HG02981 (cell line): ENCODE measurements around the gene GLCE.

Source experiments
- ATAC-seq: cut with Tn5 transposase; IDR thresholded peaks from one replicate; pipeline ENCODE4 v1.9.1; 2021; ENCODE audit warnings: mild to moderate bottlenecking, moderate library complexity; ENCODE audit not compliant: unreplicated experiment

GLCE gene

DNA sequence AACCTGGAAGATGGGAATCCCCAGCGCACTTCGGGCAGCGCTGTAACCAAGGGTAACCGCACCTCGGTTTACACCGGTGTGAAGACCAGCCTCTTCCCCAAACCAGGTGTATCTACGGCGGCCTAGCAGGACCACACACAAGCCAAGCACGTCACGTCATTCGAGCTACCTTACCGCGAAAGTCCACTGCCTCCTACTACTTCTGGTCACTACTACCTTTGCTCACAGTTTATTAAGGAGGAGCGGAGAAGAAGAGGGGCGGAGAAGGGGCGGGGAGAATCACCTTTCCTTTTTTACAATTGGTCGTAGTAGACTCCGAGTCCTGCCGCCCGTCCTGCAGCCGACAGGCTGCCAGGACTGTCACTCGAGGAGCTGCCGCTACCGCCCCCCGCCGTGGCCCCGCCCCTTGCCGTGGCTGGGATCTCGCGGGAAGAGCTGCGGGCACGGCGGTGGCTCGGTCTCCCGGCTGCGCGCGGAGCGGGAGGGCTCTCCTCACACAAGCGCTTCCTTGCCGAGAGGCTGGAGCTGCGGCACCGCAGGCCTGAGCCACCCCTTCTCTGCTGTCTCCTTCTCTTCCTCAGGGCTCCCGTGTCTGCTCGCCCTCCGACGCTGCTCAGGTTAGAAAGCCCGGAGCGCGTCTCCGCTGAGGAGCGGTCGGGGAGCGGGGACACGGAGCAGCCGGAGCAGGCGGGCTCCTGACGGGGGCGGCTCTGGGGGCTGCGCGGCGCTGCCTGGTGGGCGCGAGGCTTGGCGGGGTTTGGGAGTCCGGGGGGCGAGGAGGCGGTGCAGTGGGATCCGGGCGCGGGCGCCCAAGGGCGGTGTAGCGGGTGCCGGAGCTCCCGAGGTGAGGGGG, at the start of gene GLCE:
Gene GLCE (plus strand): TSS at position 495 of the 853 bp plus-strand sequence. CDS start 95,172 bp downstream, outside the sequence.
- ATAC-seq = peak; percentile 96

DNA sequence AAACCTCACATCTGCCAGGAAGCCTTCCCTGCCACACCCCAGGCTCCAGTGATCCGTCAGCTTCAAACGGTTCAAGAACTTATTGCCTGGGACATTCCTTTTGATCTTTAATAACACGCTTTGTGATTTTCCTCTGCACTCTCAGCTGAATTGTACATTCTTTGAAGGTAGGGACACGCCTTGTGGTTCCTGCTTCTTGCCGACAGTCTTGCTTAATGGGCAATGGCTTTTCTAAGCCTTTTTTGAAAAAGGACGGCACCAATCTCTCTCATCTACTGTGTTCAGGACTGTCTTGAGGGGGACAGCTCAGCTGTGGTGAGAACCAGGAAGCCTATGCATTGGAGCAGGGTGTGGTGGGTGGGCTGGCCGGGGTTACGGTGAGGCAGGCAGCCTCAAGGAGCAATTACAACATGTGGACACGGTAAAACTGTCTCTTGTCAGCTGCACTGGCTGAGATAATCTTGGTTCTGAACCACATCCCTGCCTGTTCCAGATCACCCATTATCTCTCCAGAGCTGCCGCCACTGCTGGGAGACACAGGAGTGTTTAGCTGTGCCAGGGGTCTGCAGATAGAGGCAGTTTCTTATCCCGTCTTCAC, 46.0 kb upstream of the GLCE start:
- ATAC-seq = no peak

DNA sequence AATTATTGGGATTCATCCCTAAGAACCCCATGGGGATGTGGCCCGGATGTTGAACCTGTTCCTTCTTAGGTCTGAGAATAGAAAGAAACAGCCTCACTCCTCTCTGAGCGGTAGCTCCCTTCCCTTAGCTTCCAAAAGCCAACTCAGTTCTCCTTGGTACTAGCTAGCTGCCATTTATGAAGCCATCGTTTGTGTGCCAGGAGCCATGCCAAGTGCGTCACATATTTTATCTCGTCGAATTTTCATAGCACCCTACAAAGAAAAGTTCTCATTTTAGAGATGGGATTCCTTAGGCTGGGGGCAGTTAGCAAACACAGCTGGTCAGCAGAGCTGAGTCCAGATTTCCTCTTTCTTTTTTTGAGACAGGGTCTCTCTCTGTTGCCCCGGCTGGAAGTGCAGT, 45.4 kb upstream of the GLCE start:
- ATAC-seq = no peak

DNA sequence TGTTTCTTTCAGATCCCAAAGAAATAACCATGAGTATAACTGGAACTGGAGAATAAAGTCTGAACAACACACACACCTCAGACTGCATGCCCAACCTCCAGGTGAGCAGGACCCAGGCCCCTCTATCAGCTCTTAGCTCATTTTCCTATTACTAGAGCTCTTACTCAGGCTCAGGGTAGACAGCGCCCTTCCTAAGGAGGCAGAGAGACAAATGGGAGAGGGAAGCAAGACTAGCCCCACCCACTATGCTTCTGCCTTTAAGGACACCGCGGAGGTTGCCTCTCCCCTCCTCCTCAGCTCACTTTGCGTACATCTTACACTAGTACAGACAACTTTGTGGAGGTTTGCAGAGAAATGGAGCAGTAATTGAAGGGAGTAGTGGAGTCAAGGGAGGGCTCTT, 44.0 kb upstream of the GLCE start:
- ATAC-seq = no peak

DNA sequence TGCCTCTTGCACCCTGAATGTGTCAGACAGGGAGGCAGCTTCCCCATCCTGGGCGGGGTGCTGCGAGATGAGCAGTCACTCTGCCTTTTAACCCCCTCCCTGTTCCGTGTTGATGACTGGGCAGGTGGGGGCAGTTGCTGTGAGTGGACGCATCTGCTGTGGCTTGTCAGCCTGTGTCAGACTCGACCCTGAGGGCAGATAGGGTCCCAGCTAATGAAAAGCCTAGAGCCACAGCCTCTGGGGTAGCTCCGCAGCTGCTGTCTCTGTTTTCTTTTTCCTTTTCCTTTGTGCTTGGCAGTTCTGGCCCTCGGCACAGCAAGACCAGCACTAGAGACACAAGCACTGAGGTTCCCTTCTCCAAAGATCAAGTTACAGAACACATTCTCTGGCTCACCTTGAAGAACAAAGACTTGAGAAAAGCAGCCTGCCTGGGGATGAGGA, 43.0 kb upstream of the GLCE start:
- ATAC-seq = no peak

DNA sequence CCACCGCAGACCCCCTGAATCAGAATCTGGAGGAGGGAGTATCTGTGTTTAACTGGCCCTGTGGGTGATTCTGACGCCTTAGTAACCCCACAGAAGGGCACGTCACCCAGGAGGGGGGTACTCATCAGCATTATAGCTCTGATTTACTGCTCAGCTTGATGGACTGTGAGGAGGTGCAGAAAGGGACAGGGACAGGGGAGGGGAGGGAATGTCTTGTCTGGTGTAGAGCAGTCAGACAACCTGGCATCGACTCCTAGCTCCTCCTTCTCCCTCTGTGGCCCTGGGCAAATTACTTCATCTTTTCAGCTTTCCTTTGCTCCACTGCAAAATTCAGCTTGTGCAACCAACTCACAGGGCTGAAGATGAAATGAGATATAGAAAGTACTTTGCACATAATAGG, 42.3 kb upstream of the GLCE start:
- no peak for ATAC-seq

DNA sequence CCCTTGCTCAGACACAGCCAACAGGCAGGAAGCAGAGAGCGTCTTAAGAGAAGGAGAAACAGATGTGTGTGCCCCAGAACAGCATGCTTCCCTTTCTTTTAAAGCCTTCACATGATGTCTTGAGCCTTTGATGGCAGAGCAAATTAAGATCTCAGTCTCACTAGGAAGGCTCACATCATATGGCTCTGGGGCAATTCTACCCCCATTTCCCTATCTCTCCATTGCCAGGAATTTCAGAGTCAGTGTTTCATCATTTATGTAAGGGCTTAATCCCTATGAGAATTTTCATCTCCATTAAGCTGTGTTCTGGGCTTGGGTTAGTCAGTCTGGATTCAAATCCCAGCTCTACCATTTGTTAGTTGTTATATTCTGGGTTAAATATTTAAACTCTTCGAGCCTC, 41.4 kb upstream of the GLCE start:
- no peak for ATAC-seq

DNA sequence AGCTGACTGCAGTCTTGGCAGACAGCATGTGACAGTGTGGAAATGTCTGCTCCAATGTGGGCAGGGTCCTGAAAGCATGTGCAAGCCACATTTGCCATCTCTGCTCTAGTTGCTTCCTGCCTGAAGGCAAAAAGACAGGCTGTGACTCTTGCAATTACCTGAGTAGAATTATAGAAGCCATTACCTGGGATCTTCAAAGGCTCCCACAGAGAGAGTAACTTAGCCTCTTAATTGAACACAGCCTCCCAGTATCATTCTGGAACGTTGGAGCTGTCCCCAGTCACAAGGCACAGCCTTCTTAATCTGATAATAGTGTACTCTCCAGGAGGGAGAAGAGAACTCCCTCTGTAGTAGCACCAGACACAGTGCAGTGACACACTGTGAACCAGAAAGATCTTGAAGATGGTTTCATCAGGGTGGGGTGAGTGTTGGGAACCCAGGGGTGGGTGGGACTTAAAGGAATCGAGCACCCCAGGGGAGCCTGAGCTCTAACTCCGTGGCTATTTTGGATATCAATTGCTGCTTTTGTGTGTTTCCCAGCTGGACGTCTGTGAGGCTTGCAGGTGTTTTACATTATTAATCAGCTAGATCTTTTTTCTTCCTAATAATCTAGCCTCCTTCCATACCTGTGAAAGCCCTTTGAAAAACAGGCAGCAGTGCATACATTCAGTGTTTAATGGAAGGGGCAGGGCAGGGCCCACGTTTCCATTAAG, 40.6 kb upstream of the GLCE start:
- ATAC-seq = no peak

DNA sequence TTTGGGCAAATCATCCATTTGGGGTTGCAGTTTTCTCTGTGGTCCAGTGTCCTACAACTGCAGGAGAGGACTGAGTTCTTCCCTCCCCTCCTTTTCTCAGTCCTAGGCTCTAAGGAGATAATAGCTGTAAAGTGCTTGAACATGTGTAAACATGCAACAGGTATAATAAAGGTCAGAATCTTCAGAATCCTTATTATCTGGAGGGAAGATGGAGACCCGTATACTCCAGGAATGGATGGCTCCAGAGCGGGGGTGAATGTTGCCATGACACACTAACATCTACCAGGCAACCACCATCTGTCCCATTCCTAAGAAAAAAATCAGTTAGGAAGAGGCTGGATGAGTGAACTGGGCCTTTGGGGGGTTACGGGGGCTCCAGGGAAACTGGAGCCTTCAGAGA, 39.7 kb upstream of the GLCE start:
- ATAC-seq = no peak

DNA sequence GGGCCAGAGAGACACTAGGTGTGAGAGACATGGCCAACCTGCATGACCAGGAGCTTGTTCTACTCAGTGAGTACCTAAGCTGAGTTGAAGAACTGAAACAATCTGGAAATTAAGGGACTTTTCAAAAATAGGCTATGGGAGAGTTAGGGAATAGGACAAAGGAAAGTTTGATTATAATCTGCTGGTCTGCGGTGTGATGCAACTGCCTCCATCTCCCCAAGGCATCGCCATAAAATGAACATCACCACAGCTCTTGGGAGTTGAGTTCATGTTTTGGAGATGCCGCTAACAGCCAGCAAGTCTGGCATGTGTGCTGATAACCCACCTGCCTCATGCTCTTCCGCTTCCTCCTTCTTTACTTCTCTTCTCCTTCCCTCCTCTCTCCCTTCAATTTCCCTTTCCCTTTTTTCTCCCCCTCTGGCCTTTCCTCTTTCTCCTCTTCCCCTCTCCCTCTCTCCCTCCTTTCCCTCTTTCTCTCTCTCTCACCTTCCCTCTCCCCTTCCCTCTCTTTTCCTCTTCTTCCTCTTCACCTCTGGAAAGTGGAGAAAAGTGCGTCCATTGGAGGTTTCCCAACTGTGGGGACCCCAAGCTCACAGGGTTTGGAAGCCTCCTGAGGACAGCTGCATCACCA, 39.1 kb upstream of the GLCE start:
- no peak for ATAC-seq

DNA sequence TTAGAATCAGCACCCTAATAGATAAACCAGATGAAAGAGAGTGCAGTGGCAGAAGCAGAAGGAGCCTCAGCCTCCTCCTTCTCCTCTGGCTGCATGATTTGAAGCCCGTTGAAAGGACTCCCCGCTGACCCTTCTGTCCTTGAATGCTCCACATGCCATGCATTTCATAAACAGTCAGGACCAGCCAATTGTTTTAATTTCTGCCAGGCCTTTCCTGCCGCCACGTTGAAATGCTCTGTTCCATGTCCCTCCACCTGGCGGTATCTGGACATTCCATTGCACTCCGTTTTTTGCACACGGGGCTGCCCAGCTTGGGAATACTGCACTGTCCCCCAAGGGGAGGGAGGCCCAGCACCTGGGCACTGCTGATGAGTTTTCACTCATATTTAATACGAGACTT, 35.2 kb upstream of the GLCE start:
- ATAC-seq = no peak

DNA sequence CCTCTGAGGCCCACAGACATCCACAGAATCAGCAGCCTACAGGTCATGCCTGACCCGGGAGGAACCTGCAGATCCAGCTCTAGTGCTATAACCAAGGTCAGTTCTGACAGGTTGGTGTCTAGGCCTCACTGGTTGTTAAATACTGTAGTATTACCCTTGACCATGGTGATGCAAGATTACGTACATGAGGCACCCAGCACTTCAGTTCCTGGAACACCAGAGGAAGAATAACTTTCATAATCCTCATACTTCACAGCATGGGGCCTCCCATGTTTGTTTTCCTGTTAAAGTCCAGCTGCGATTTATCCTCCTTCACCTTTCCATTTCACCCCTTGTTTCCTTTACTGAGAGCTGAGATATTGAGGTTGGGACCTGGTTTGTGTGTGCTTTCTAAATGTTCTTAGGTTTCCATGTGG, 34.4 kb upstream of the GLCE start:
- no peak for ATAC-seq

DNA sequence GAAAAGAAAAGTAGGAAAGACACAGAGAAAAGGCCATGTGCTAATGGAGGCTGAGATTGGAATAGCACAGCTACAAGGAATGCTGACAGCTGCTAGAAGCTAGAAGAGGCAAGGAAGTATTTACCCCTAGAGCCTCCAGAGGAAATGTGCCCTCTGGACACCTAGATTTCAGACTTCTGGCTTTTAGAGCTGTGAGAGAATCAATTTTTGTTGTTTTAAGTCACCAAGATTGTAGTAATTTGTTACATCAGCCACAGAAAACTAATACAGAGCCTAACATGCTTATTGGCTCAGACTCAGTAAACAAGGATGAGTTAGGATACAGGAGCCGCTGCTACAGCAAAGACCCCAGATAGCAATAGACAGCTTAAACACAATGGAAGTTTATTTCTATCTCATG, 33.1 kb upstream of the GLCE start:
- ATAC-seq = no peak

DNA sequence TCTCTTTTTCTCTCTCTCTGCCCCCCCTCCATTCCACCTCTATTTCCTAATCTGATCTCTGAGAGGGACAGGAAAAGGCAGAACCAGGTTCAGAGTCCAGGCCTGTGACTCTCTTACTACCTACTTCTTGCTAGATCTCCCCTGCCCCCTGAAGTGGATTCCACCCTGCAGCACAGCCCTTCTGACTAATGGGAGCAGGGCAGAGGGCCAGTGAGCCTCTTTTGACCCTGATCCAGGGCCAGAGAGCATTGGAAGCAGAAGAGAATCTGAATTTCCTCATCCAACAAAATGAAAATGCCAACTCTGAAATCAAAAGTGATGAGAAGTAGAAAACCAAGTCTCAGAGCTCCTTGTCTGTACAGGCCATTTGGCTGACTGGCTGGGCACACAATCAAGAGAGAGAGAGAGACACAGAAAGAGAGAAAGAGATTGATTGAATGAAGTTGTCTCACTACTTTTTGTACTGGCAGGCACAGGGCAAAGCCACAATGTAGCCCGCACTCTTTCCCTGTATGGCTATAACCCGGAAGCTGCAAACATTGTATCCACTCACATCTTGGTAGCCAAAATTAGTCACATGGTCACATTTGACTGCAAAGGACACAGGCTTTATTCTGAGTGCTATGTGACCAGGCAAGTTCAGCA, 31.6 kb upstream of the GLCE start:
- no peak for ATAC-seq

DNA sequence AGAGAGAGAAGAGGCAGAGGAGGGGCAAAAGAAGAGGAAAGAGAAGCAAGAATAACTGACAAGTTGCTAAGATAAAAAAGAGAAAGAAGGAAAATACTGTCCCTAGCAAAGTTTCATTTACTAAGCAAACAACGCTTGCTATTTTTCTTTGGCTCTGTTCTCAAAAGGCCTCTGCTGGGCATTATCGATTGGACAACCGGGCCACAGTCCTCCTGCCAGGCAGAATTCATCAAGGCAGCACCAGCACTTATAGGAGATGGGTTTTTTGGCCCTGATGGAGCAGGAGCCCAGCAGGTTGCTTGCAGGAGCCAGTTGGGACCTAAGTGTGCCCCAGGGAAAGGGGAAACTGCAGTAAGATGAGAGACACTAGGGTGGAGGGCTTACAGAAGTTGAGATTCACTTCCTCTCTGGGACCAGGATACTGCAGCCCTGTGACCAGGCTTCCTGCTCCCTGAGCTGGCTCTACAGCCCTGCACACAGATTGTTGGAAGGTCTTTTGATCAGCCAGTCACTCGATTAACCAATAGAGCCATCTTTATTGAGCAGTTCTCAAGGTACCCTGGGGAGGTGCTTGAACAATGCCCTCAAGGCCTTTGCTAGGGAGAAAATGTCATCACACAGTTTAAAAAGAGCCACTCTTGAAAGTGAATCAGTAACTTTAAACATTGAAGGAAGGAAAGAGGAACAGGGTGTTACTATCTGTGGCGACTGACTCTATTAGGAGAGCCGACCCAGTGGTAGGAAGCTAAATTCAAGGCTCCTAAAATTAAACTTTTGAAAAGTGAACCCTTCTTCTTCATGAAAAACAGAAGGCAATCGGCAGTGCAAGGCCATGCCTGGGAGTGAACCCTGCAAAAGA, 28.8 kb upstream of the GLCE start:
- ATAC-seq = no peak

DNA sequence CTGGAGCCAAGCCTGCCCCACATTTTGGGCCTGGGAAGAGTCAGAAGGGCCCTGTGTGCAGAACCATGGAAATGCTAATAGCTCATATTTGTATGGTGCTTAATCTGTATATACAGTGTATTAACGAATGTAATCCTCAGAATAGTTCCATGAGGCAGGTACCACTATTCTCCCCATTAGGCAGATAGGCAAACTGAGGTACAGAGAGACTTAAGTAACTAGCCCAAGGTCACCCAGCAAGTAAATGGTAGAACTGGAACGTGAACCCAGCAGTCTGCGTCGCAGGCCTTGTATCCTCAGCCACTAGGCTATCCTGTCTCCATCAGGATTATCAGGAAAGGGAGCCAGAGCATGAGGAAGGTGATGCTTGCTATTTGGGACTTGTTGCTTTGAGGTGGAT, 28.0 kb upstream of the GLCE start:
- ATAC-seq = no peak

DNA sequence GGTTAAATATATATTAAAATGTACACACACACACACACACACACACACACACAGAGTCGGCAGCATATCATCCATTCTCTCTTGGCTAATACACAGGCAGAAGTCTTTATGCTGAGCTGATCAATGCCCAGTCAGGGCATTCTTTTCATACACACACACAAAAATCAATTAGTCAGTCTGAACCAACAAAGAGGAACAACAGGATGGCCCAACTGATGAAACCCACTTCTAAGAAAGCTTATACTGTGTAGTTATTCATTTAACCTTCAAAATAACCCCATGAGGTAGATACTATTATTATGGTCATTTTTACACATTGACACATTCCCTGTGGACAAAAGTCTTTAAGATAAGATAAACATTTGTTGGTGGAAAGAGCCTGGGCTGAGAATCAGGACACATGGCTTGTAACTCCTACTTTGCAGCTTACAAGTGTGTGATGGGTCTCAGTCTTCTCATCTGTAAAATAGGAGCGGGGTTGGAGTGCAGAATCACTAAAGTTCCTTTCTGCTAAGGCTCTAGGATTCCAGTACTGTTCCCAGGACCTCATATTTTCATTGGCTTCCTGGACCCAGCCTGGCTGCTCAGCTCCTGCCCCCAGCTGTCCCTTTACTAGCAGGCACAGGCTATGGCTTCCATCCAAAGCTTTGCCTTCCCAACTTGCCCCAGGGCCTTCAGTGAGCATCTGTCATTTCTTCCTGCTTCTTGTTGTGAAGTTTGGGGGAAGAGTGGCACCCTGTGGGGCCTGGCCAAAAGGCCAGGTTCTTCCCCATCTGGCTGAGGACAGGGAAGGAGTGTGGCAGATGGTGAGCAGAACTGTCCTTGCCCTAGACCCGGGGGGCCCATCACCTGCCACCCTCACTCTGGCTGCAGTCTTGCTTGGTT, 27.2 kb upstream of the GLCE start:
- ATAC-seq = no peak

DNA sequence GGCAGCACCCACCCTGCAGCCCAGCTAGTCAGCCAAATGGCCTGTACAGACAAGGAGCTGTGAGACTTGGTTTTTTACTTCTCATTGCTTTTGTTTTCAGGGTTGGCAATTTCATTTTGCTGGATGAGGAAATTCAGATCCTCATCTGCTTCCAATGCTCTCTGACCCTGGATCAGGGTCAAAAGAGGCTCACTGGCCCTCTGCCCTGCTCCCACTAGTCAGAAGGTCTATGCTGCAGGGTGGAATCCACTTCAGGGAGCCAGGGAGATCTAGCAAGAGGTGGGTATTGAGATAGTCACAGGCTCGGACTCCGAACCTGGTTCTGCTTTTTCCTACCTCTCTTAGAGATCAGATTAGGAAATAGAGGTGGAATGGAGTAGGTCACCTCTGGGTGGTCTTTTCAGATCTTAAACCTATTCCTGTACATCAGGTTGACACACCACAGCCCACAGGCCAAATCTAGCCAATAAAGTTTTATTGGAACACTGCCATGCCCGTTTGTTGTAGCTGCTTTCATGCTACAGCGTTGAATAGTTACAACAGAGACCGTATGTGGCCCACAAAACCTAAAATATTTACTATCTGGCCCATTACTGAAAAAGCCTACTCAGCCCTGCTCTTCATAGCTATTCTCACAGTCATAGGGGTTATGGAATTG, 26.4 kb upstream of the GLCE start:
- no peak for ATAC-seq

DNA sequence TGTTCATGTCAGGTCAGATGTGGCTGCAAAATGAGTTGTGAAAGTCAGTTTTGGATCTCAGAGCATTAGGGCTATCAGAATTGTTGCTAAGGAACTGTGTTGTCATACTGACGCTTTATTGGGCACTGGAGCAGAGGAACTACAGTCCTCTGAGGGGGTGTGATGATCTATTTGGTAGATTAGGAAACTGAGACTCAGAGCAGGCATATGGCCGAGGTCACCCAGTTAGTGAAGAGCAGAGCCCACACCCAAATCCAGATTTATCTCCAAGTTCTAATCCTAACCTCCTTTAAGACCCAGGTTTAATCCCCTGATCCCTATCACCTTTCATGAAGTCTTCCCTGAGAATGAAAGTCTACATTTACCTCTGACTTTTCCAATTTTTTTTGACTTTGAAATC, 25.6 kb upstream of the GLCE start:
- no peak for ATAC-seq
